Mesenchymal stem cell (in vitro differentiated cells and primary cell): Measurements from ENCODE around the gene USP17L25. TPM values are rescaled to one million over a fixed set of nuclear protein-coding genes. Genes with fewer than 3 reads are reported as not detected.
"Not testable (repeated sequence)": the region's sequence is repeated elsewhere in the genome, so short reads cannot be mapped to it uniquely, and the experiment has no call there.

Experiments used
- DNase-seq: peaks from one replicate; pipeline ENCODE4 v3.0.0-alpha.2; 2013
- H2AFZ ChIP-seq: one replicate; pipeline ENCODE4 v1.6.1; 2013; ENCODE audit warnings: low read depth, mild to moderate bottlenecking, control low read depth, inconsistent platforms, low read length, moderate library complexity
- H2AK5ac ChIP-seq: 2 replicates; pipeline ENCODE4 v1.6.1; 2013; ENCODE audit warnings: low read length, moderate library complexity, mild to moderate bottlenecking, inconsistent platforms; ENCODE audit not compliant: severe bottlenecking
- H2BK120ac ChIP-seq: one replicate; pipeline ENCODE4 v1.6.1; 2013; ENCODE audit warnings: low read depth, mild to moderate bottlenecking, inconsistent platforms, low read length, moderate library complexity
- H2BK12ac ChIP-seq, 2 experiments: one replicate each; pipeline ENCODE4 v1.6.1; 2013; ENCODE audit warnings: inconsistent platforms in 2 of 2, low read length in 2 of 2, mild to moderate bottlenecking in 2 of 2, moderate library complexity in 2 of 2, control low read depth in 1 of 2
- H2BK15ac ChIP-seq: one replicate; pipeline ENCODE4 v1.6.1; 2013; ENCODE audit warnings: mild to moderate bottlenecking, low read depth, inconsistent platforms; ENCODE audit not compliant: poor library complexity, severe bottlenecking
- H2BK5ac ChIP-seq: 2 replicates; pipeline ENCODE4 v1.6.1; 2013; ENCODE audit warnings: low read depth, mild to moderate bottlenecking, low read length, control low read depth, inconsistent platforms; ENCODE audit not compliant: poor library complexity, severe bottlenecking
- H3K14ac ChIP-seq, 2 experiments: one replicate each; pipeline ENCODE4 v1.6.1; 2013; ENCODE audit warnings: inconsistent platforms in 2 of 2, low read length in 2 of 2, control low read depth in 1 of 2, mild to moderate bottlenecking in 1 of 2, moderate library complexity in 1 of 2
- H3K18ac ChIP-seq, 2 experiments: one replicate each; pipeline ENCODE4 v1.6.1; 2013; ENCODE audit warnings: inconsistent platforms in 2 of 2, low read length in 2 of 2, control low read depth in 1 of 2, low read depth in 1 of 2, mild to moderate bottlenecking in 1 of 2
- H3K23ac ChIP-seq, 2 experiments: one replicate each; pipeline ENCODE4 v1.6.1; 2013; ENCODE audit warnings: inconsistent platforms in 2 of 2, low read length in 2 of 2, mild to moderate bottlenecking in 2 of 2, moderate library complexity in 2 of 2, control low read depth in 1 of 2
- H3K27ac ChIP-seq: 2 replicates; pipeline ENCODE4 v1.5.1; 2013; ENCODE audit warnings: mild to moderate bottlenecking, moderate library complexity, low read length, control low read depth, inconsistent platforms; ENCODE audit not compliant: poor library complexity, severe bottlenecking
- H3K27me3 ChIP-seq, 2 experiments: 2 replicates each; pipeline versions ENCODE4 v1.6.1 to v1.7.0; 2013; ENCODE audit warnings: low read length in 2 of 2, mild to moderate bottlenecking in 2 of 2, moderate library complexity in 2 of 2, control low read depth in 1 of 2, inconsistent platforms in 1 of 2; ENCODE audit not compliant: control insufficient read depth in 1 of 2, insufficient read depth in 1 of 2
- H3K36me3 ChIP-seq, 2 experiments: 2 replicates each; pipeline versions ENCODE4 v1.6.1 to v1.7.0; 2013; ENCODE audit warnings: low read length in 2 of 2, control low read depth in 1 of 2, inconsistent platforms in 1 of 2, low read depth in 1 of 2, mild to moderate bottlenecking in 1 of 2; ENCODE audit not compliant: insufficient read depth in 2 of 2, control insufficient read depth in 1 of 2
- H3K4ac ChIP-seq, 2 experiments: one replicate each; pipeline ENCODE4 v1.6.1; 2013; ENCODE audit warnings: inconsistent platforms in 2 of 2, low read length in 2 of 2, mild to moderate bottlenecking in 2 of 2, moderate library complexity in 2 of 2, control low read depth in 1 of 2, low read depth in 1 of 2
- H3K4me1 ChIP-seq: 2 replicates; pipeline ENCODE4 v1.6.1; 2013; ENCODE audit warnings: low read depth, low read length, control low read depth; ENCODE audit not compliant: control insufficient read depth, insufficient read depth
- H3K4me2 ChIP-seq: 2 replicates; pipeline ENCODE4 v1.6.1; 2013; ENCODE audit warnings: low read length, mild to moderate bottlenecking, inconsistent platforms; ENCODE audit not compliant: poor library complexity, severe bottlenecking
- H3K4me3 ChIP-seq, 2 experiments: 2 replicates each; pipeline versions ENCODE4 v1.5.1 to v1.7.0; 2013; ENCODE audit warnings: low read length in 2 of 2, mild to moderate bottlenecking in 2 of 2, control low read depth in 1 of 2, low read depth in 1 of 2; ENCODE audit not compliant: insufficient read depth in 1 of 2
- H3K79me1 ChIP-seq: replicated peaks from 2 replicates; pipeline ENCODE4 v1.6.1; 2013; ENCODE audit warnings: mild to moderate bottlenecking, control low read depth, low read length, inconsistent platforms; ENCODE audit not compliant: poor library complexity, severe bottlenecking
- H3K9ac ChIP-seq: 2 replicates; pipeline ENCODE4 v1.7.0; 2013; ENCODE audit warnings: mild to moderate bottlenecking, low read length, moderate library complexity
- H3K9me3 ChIP-seq: 2 replicates; pipeline ENCODE4 v1.7.0; 2013; ENCODE audit warnings: mild to moderate bottlenecking, low read length; ENCODE audit not compliant: control insufficient read depth
- H4K8ac ChIP-seq: one replicate; pipeline ENCODE4 v1.6.1; 2013; ENCODE audit warnings: inconsistent platforms, mild to moderate bottlenecking, low read length, moderate library complexity
- H4K91ac ChIP-seq: one replicate; pipeline ENCODE4 v1.6.1; 2013; ENCODE audit warnings: mild to moderate bottlenecking, low read length, inconsistent platforms
- WGBS: methylation state at CpG from one replicate; pipeline ENCODE4 v1.1.7; 2013; ENCODE audit warnings: mixed read lengths; 5-methylcytosine and 5-hydroxymethylcytosine counted together
- polyA plus RNA-seq, 2 experiments: library from polyadenylated mRNA; stranded (reverse); fragments of 200-250 nt; gene quantifications; one replicate each; pipeline ENCODE4 v1.2.3, GENCODE V29; 2013

Gene USP17L25, protein sequence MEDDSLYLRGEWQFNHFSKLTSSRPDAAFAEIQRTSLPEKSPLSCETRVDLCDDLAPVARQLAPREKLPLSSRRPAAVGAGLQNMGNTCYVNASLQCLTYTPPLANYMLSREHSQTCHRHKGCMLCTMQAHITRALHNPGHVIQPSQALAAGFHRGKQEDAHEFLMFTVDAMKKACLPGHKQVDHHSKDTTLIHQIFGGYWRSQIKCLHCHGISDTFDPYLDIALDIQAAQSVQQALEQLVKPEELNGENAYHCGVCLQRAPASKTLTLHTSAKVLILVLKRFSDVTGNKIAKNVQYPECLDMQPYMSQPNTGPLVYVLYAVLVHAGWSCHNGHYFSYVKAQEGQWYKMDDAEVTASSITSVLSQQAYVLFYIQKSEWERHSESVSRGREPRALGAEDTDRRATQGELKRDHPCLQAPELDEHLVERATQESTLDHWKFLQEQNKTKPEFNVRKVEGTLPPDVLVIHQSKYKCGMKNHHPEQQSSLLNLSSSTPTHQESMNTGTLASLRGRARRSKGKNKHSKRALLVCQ
- polyA plus RNA-seq (2013, experiment 1 of 2) = not detected
- not detected for polyA plus RNA-seq (2013, experiment 2 of 2)

DNA sequence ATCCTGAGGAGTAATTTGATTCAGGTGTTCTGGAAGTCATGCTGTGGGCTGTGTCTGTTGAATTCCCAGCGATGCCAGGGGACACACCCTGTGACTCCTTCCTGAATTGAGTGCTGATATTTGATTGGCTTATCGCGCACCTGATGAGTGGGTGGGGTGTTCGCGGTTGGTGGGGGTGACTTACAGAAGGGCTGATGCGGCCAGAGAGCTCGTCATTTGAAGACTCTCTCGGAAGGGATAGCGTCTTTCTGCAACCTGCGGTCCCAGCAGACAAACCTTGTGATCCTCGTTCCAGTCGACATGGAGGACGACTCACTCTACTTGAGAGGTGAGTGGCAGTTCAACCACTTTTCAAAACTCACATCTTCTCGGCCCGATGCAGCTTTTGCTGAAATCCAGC, at the start of gene USP17L25:
Gene USP17L25 (plus strand): TSS at position 301 of the 400 bp plus-strand sequence. CDS start 0 bp downstream, at position 301.
- H3K23ac ChIP-seq, H3K14ac ChIP-seq, H3K36me3 ChIP-seq, H3K4ac ChIP-seq, H3K27me3 ChIP-seq, H2BK5ac ChIP-seq, H3K79me1 ChIP-seq, H3K9ac ChIP-seq, H2AK5ac ChIP-seq, H2AFZ ChIP-seq, H2BK120ac ChIP-seq, H2BK12ac ChIP-seq, H3K27ac ChIP-seq, H3K4me3 ChIP-seq, H3K9me3 ChIP-seq, H2BK15ac ChIP-seq, H4K8ac ChIP-seq, H4K91ac ChIP-seq, H3K4me1 ChIP-seq, DNase-seq, H3K18ac ChIP-seq, H3K4me2 ChIP-seq: not testable (repeated sequence)
- no CpG with 5 or more reads among the region's 15 CpGs for WGBS

DNA sequence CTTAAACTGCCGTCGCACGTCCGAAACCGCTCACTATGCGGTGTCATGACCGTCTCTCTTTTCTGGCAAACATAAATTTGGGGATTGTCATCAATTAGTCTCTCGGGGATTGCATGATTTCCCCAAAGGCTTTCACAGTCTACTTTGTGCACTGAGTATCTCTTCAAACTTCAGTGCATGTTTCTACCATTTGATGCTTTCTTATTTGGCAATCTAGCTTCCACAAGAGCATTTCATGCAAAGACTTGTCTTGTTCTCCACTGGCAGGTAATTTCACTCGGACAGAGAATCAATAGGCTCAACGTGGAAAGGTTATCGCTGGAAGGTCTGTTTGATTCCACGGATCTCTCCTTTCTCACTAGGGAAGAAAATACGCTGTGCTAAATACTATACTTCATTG, 5.5 kb upstream of the USP17L25 start:
- H3K9me3 ChIP-seq, H3K23ac ChIP-seq, H2AK5ac ChIP-seq, H2BK120ac ChIP-seq, H2BK12ac ChIP-seq, H3K4me2 ChIP-seq, H3K4me3 ChIP-seq, H3K18ac ChIP-seq, DNase-seq, H3K9ac ChIP-seq, H3K27ac ChIP-seq, H3K27me3 ChIP-seq, H4K8ac ChIP-seq, H2AFZ ChIP-seq, H3K4ac ChIP-seq, H2BK5ac ChIP-seq, H3K36me3 ChIP-seq, H3K14ac ChIP-seq, H4K91ac ChIP-seq, H3K79me1 ChIP-seq, H3K4me1 ChIP-seq, H2BK15ac ChIP-seq: not testable (repeated sequence)
- WGBS = 91% methylated on average over 8 of the region's 13 CpGs

DNA sequence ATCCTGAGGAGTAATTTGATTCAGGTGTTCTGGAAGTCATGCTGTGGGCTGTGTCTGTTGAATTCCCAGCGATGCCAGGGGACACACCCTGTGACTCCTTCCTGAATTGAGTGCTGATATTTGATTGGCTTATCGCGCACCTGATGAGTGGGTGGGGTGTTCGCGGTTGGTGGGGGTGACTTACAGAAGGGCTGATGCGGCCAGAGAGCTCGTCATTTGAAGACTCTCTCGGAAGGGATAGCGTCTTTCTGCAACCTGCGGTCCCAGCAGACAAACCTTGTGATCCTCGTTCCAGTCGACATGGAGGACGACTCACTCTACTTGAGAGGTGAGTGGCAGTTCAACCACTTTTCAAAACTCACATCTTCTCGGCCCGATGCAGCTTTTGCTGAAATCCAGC, 4.8 kb upstream of the USP17L25 start, which contains the start of gene USP17L24:
Gene USP17L24 (plus strand): TSS at position 301 of the 400 bp plus-strand sequence. CDS start 0 bp downstream, at position 301.
- H2BK15ac ChIP-seq, H3K9me3 ChIP-seq, H3K18ac ChIP-seq, H3K36me3 ChIP-seq, H3K4me1 ChIP-seq, H4K91ac ChIP-seq, H3K14ac ChIP-seq, H2AK5ac ChIP-seq, H2BK12ac ChIP-seq, H3K27me3 ChIP-seq, H3K4ac ChIP-seq, H2BK5ac ChIP-seq, H3K9ac ChIP-seq, H2AFZ ChIP-seq, H3K27ac ChIP-seq, DNase-seq, H4K8ac ChIP-seq, H2BK120ac ChIP-seq, H3K23ac ChIP-seq, H3K79me1 ChIP-seq, H3K4me3 ChIP-seq, H3K4me2 ChIP-seq: not testable (repeated sequence)
- no CpG with 5 or more reads among the region's 15 CpGs for WGBS

DNA sequence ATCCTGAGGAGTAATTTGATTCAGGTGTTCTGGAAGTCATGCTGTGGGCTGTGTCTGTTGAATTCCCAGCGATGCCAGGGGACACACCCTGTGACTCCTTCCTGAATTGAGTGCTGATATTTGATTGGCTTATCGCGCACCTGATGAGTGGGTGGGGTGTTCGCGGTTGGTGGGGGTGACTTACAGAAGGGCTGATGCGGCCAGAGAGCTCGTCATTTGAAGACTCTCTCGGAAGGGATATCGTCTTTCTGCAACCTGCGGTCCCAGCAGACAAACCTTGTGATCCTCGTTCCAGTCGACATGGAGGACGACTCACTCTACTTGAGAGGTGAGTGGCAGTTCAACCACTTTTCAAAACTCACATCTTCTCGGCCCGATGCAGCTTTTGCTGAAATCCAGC, 4.6 kb downstream of the USP17L25 start, which contains the start of gene USP17L26:
Gene USP17L26 (plus strand): TSS at position 301 of the 400 bp plus-strand sequence. CDS start 0 bp downstream, at position 301.
- H3K4me1 ChIP-seq, H3K18ac ChIP-seq, H3K79me1 ChIP-seq, H3K4me2 ChIP-seq, DNase-seq, H2BK15ac ChIP-seq, H4K91ac ChIP-seq, H2BK5ac ChIP-seq, H3K4ac ChIP-seq, H3K14ac ChIP-seq, H2BK12ac ChIP-seq, H3K36me3 ChIP-seq, H3K27me3 ChIP-seq, H3K27ac ChIP-seq, H2BK120ac ChIP-seq, H2AK5ac ChIP-seq, H2AFZ ChIP-seq, H3K9me3 ChIP-seq, H3K4me3 ChIP-seq, H3K9ac ChIP-seq, H3K23ac ChIP-seq, H4K8ac ChIP-seq: not testable (repeated sequence)
- no CpG with 5 or more reads among the region's 15 CpGs for WGBS
